Activated T-helper 2 cell treated with anti-CD3 and anti-CD28 coated beads, Interferon-gamma antibody, Interleukin-2, Interleukin-4, amounts not matched to agents 10 μg/mL and 5 μg/mL and 100 μg/mL, durations not matched to agents 14 hours and 24 hours and 36 hours (primary cell): ENCODE measurements around the gene LAMA5. TPM values are rescaled to one million over a fixed set of nuclear protein-coding genes. Genes with fewer than 3 reads are reported as not detected.

ENCODE experiments used
- DNase-seq: peaks from one replicate; pipeline ENCODE4 v3.0.0; 2021; ENCODE audit warnings: low spot score
- H3K27ac Mint-ChIP-seq: one replicate; pipeline ENCODE4 v1.8.0; 2021; ENCODE audit warnings: mixed read lengths
- H3K27me3 Mint-ChIP-seq: one replicate; pipeline ENCODE4 v1.8.0; 2021; ENCODE audit warnings: low read depth, mixed read lengths
- H3K36me3 Mint-ChIP-seq: one replicate; pipeline ENCODE4 v1.8.0; 2021; ENCODE audit warnings: low read depth, mixed read lengths
- H3K4me1 Mint-ChIP-seq: one replicate; pipeline ENCODE4 v1.8.0; 2021; ENCODE audit warnings: low read depth, mixed read lengths
- H3K4me3 Mint-ChIP-seq: one replicate; pipeline ENCODE4 v1.8.0; 2021; ENCODE audit warnings: low read depth, mild to moderate bottlenecking, moderate library complexity, mixed read lengths
- H3K9me3 Mint-ChIP-seq: one replicate; pipeline ENCODE4 v1.8.0; 2021; ENCODE audit warnings: mixed read lengths
- intact Hi-C: fragments of 100-400 bp; cut with micrococcal nuclease; formaldehyde crosslinking; loops from one replicate; pipeline ENCODE4 v1.15.1; 2023
- total RNA-seq: library from RNA; stranded (reverse); gene quantifications from 2 replicates; pipeline ENCODE4 v1.2.3, GENCODE V29; 2022

Gene LAMA5
- total RNA-seq, 1 donor from 2014 or later, result 3.9 TPM

DNA sequence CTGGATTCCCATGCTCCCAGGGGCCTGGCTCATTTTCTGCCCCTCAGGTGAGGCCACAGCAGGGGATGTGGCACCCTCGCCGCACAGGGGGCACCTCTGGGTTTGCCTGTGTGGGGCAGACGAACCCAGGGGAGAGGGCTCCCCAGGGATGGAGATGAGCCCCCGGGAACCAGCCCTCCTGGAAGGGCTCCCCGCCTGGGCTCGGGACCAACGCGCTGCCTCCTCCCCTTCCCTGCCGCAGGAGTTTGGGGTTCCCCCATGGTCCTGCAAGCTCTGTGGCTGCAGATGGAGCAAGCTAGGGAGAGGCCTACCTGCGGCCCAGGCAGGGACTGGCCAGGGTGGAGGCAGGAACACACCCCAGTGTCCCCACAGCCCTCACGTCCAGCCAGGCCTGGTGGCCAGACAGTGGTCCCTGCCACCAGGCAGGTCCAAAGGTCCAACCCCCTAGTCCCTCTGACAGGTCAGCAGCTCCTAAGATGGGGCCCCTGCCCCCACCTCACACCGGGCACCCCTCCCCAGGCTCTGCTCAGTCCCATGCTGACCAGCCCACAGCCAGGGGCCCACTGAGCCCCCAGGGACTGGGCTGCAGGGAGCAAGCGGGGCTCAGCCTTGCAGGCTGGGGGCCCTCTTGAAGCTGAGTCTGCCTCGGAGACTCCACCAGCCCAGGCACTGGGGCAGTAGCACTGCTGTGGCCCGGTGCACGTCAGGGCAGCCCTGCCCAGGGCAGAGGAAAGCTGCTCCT lies 13.7 kb downstream of the LAMA5 start:
- H3K27me3 Mint-ChIP-seq, result no peaks in the 10 kb centered on the region
- no peaks in the 10 kb centered on the region for H3K4me1 Mint-ChIP-seq
- H3K9me3 Mint-ChIP-seq, result peaks cover 8% of the 10 kb centered on the region
- H3K36me3 Mint-ChIP-seq, result no peaks in the 10 kb centered on the region
- DNase-seq, result no peak
- intact Hi-C loops, result no loop called here
- no peak overlapping the region for H3K27ac Mint-ChIP-seq
- no peak overlapping the region for H3K4me3 Mint-ChIP-seq

DNA sequence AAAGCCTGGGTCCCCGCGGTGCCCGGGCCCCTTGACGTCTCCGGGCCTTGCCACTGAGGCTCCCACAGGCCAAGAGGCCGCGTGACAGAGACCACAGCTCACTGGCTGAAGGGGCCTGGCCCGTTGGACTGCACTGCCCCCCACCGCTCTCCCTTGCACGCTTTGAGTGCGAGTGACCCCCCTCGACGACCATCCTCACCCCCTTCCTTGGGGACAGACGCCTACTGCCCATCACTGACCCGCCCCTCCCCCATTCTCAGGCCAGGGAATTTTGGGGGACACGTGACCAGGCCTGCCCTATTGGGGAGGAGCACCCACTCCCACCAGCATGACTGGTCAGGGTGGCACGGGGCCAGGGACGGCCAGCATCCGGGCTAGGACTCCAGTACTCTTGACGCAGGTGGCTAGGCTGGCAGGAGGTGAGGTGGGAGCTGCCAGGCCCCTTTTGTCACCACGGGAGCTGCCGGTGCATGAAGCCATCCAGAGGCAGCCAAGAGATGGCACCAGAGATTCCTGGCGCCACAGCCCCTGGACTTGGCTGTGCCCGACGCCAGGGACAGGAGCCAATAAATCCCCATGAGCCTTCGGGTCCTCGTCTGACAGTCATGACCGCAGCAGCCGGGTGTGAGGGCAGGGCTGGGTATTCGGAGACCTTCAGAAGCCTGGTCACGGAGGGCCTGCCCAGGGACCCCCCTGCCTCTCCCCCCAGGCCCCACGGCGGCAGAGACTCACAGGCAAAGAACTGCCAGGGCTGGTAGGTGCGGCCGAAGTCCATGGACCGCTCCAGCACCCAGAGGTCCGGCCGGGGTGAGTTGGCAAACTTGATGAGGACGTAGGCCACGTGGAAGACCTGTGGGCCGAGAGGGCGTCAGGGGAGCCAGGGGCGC lies 14.5 kb downstream of the LAMA5 start:
- Mint-ChIP-seq H3K4me1 (no peaks in the 10 kb centered on the region), H3K36me3 (no peaks in the 10 kb centered on the region), H3K27me3 (no peaks in the 10 kb centered on the region), H3K27ac (no peak overlapping the region), H3K4me3 (no peak overlapping the region), H3K9me3 (peaks cover 14% of the 10 kb centered on the region)
- DNase-seq, result no peak
- intact Hi-C loops, result no loop called here

DNA sequence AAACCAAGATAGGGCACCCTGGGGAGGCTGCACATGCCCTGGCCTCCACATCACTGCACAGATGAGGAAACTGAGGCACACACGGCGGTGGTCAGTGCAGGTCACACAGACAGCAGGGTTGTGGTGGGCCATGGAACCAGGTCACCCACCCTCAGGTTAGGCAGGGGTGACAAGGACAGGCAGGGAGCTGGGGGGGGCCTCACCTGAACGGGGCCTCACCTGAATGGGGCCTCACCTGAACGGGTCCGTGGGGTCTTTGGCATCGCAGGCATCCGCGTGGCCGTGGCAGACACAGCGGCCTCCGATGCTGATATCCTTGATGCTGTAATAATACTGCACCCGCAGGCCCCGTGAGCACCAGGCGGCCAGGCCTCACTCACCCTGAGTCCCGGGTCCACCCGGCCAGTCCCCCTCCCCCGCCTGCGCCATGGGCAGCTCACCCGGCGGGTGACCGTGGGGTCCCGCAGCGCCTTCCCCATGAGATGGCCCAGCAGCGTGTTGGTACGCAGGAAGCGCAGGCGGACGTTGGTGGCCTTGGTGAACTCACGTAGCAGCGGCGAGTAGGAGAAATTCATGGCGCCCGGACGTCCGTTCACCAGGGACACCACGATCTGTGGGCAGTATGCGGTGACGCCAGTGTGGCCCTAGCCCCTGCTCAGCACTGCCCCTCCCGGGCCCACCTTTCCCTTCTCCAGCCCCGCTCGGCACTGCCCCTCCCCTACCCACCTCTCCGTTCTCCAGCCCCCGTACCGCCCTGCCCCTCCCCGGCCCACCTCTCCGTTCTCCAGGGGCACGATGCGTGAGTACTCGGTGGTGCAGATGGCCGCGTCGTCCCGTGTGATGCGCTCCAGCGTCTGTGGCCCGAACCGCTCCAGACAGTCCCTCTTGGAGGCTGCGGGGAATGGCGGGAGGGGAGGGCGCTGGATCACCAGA lies 15.4 kb downstream of the LAMA5 start:
- Mint-ChIP-seq H3K4me1 (no peaks in the 10 kb centered on the region), H3K27me3 (no peaks in the 10 kb centered on the region), H3K9me3 (peaks cover 14% of the 10 kb centered on the region), H3K4me3 (no peak overlapping the region), H3K27ac (no peak overlapping the region), H3K36me3 (no peaks in the 10 kb centered on the region)
- intact Hi-C loops, result no loop called here
- DNase-seq, result no peak

DNA sequence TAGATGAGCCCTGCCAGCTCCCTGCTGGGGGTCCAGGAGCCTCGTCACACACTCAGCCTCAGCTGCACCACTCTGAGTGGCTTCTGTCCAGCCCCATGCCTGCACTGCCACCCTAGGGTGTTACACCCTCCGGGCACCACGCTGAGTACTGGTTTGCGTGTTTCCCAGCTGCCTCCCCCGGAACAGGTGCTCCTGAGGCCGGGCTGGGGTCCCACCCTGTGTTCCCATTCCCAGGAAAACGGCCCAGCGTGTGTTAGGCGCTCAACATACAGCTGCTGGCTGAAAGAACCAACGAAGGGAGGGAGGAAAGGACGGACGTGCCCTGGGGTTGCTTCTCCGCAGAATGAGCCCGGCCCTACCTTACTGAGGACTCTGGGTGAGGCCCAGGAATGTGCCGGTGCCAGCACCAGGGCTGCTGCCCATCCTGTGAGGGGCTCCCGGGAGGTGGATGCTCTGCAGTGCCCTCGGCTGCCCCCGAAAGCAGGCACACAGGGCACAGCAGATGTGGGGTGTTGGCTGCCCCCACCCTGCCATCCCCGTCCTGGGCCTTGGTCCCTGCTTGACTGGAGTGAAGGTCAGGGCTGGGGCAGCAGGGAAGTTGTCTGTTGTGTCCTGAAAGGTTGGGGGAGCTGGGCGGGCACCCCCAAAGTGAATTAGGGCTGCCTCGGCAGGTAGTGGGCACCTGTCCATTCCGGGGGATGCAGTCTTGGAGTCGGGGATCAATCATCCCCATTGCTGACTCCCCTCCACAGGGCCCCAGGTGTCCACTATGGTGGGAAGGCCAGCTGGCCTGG lies 16.3 kb downstream of the LAMA5 start:
- peaks cover 14% of the 10 kb centered on the region for H3K9me3 Mint-ChIP-seq
- H3K36me3 Mint-ChIP-seq, result no peaks in the 10 kb centered on the region
- no peak overlapping the region for H3K27ac Mint-ChIP-seq
- H3K27me3 Mint-ChIP-seq, result no peaks in the 10 kb centered on the region
- intact Hi-C loops, result no loop called here
- H3K4me1 Mint-ChIP-seq, result no peaks in the 10 kb centered on the region
- no peak overlapping the region for H3K4me3 Mint-ChIP-seq
- DNase-seq, result no peak

DNA sequence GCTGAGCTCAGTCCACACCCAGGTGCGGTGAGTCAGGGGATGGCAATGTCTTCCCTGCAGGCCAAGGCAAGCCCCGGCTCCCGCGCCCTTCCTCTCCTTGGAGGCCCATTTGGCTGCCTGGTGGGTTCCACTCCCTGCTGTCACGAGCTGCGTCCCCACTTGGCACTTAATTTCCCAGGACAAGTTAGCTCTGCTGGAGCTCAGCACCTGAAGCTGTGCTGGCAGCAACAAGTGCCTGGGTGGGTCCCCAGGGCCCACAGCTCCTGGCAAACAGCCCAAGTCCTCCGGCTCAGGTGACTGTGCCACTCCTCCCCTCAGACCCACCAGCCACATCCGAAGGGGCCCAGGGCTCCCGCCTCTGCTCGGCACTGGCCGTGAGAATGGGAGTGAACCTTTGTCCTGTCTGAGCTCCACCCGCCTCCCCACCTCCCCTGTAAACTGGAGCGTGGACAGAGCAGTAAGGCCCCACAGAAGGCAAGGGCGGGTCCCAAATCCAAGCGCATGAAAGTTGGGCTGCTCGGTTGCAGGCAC lies 16.9 kb downstream of the LAMA5 start:
- intact Hi-C loops, result no loop called here
- Mint-ChIP-seq H3K36me3 (no peaks in the 10 kb centered on the region), H3K4me1 (no peaks in the 10 kb centered on the region), H3K27ac (no peak overlapping the region), H3K27me3 (no peaks in the 10 kb centered on the region), H3K9me3 (peaks cover 14% of the 10 kb centered on the region), H3K4me3 (no peak overlapping the region)
- DNase-seq, result no peak

DNA sequence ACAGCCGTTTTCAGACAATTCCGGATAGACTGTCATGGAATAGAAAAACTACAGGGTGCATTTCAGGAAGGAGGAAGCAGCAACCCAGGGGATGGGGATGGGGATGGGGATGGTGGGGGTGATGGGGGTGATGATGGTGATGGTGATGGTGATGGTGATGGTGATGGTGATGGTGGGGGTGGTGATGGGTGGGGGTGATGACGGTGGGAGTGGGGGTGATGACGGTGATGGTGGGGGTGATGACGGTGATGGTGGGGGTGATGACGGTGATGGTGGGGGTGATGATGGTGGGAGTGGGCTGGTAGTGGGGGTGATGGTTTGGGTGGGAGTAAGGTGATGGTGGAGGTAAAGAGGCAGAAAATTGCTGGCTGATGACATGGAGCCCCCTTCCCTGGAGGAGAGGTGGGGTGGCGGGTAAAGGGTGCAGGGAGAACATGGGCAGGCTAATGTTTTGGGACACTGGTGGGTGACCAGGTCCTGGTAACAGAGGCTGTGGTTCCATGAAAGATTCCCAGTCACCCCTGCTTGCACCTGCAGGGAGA lies 17.5 kb downstream of the LAMA5 start:
- Mint-ChIP-seq H3K27me3 (no peaks in the 10 kb centered on the region), H3K9me3 (peaks cover 14% of the 10 kb centered on the region), H3K36me3 (no peaks in the 10 kb centered on the region), H3K4me3 (no peak overlapping the region), H3K27ac (no peak overlapping the region), H3K4me1 (no peaks in the 10 kb centered on the region)
- intact Hi-C loops, result no loop called here
- no peak for DNase-seq

DNA sequence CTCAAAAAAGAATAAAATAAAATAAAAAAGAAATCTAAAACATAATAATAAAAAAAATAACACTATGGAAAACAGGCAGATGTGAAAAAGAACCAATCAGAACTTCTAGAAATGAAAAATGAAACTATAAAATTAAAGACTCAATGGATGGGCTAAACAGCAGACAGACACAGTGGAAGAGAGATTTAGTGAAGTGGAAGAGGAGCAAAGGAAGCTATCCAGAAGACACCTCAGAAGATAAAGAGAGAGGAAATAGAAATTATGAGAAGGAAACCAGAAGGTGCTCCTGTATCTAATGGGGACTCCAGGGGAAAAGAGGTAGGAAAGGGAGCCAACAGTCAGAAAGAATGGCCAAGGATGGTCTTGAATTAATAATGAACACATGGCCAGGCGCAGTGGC lies 18.5 kb downstream of the LAMA5 start:
- H3K27me3 Mint-ChIP-seq, result no peaks in the 10 kb centered on the region
- no peak for DNase-seq
- no peak overlapping the region for H3K27ac Mint-ChIP-seq
- peaks cover 14% of the 10 kb centered on the region for H3K9me3 Mint-ChIP-seq
- no peaks in the 10 kb centered on the region for H3K4me1 Mint-ChIP-seq
- no peak overlapping the region for H3K4me3 Mint-ChIP-seq
- H3K36me3 Mint-ChIP-seq, result no peaks in the 10 kb centered on the region
- intact Hi-C loops, result no loop called here

DNA sequence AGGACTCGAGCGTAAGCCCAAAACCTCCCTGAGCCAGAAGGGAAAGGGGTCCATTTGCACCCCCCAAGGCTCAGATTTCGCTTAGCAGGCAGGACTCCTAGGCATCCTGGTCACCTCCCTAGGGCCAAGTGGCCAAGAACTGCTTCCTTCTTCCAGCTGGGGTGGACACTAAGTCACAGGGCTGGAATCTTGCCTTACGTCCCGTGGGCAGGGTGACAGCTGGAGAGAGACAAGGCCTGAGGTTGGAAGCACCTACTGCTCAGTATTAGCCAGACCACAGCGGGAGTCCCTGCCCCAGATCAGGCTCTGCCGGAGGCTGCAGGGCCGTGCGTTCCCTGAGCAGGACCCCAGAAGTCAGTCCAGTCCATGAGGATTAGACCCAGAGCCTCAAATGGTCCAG lies 19.7 kb downstream of the LAMA5 start:
- intact Hi-C loops, result no loop called here
- peaks cover 14% of the 10 kb centered on the region for H3K9me3 Mint-ChIP-seq
- no peaks in the 10 kb centered on the region for H3K36me3 Mint-ChIP-seq
- H3K27ac Mint-ChIP-seq, result no peak overlapping the region
- no peak overlapping the region for H3K4me3 Mint-ChIP-seq
- no peaks in the 10 kb centered on the region for H3K4me1 Mint-ChIP-seq
- DNase-seq, result no peak
- H3K27me3 Mint-ChIP-seq, result no peaks in the 10 kb centered on the region

DNA sequence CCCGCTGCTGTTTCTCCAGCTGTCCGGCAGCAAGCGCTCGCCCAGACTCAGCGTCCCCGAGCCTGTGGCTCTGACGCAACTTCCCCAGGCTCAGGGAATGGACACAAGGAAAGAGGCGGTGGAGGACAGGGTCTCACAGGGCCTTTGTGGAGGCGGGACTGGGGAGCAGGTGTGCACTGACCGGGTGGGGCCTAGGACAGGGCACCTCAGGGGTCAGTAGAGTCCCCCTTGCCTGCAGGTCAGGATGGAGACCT lies 20.0 kb downstream of the LAMA5 start:
- no peaks in the 10 kb centered on the region for H3K27me3 Mint-ChIP-seq
- intact Hi-C loops, result no loop called here
- H3K9me3 Mint-ChIP-seq, result peaks cover 14% of the 10 kb centered on the region
- DNase-seq, result no peak
- H3K27ac Mint-ChIP-seq, result no peak overlapping the region
- H3K36me3 Mint-ChIP-seq, result no peaks in the 10 kb centered on the region
- H3K4me1 Mint-ChIP-seq, result no peaks in the 10 kb centered on the region
- H3K4me3 Mint-ChIP-seq, result no peak overlapping the region

DNA sequence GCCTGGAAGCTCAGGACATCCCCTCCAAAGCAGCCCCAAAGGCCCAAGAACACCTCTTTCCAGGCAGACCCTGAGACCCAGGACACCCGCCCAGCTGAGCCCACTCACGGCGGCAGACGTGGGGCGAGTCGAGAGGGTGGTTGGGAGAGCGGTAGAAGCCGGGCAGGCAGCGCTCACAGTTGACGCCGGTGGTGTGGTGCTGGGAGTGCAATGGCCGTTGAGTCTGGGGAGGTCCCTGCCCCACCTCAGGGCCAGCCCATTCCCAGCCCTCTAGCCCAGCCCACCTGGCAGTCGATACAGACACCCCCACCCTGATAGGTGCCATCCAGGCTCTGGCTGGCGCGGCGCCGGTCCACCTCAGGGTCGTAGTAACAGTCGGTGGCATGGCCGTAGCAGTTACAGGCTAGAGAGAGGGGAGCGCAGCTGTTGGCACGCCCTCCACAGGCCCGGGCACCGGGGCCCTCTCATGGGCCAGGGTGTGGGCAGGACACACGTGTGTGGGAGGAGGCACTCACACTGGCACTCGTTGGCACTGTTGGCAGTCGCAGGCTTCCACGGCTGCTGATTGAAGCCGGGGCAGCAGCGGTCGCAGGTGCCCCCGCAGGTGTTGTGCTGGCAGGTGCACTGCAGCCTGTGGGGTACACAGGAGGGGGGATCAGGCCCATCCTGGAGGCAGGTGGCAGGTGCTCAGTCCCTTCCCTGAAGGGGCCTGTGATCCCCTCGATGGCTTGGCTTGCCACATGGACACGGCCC lies 20.5 kb downstream of the LAMA5 start:
- Mint-ChIP-seq H3K4me3 (no peak overlapping the region), H3K9me3 (peaks cover 14% of the 10 kb centered on the region), H3K27ac (no peak overlapping the region), H3K4me1 (no peaks in the 10 kb centered on the region), H3K27me3 (no peaks in the 10 kb centered on the region), H3K36me3 (no peaks in the 10 kb centered on the region)
- DNase-seq, result no peak
- intact Hi-C loops, result no loop called here

DNA sequence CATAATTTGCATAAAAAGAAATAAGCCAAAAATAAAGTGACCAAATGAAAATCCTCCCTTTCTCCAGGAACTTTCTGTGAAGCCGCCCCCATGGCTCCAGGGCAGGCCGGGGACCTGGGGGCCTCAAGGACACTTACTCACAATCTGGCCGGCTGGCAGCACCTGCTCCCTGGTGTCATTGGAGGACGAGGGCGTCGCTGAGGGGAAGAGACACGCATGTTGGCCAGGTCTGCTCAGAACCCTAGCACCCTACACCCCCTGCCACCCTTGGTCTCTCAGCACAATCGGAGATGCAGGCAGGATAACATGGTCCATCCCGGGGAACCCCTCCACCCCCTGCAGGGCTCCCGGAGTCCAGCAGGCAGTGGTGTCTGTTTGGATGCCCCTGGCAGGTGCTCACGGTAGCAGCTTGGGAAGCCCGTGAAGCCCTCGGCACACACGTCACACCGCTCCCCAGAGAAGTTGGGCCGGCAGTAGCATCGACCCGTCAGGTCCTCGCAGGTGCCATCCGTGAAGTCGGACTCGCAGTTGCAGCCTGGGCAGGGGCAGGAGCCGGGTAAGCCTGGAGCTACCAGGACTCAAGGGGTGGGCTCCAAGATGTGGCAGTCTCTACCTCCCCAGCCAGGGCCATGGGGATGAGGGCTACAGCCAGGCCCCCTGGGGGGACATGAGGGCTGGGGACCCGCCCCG lies 21.3 kb downstream of the LAMA5 start:
- Mint-ChIP-seq H3K27me3 (no peaks in the 10 kb centered on the region), H3K36me3 (no peaks in the 10 kb centered on the region), H3K9me3 (peaks cover 14% of the 10 kb centered on the region), H3K27ac (no peak overlapping the region), H3K4me1 (no peaks in the 10 kb centered on the region), H3K4me3 (no peak overlapping the region)
- no peak for DNase-seq
- intact Hi-C loops, result no loop called here
